Measurements from ENCODE around the gene BATF2. TPM values are rescaled to one million over a fixed set of nuclear protein-coding genes. Genes with fewer than 3 reads are reported as not detected.
A peak's percentile ranks its signal among the peaks of the same experiment; 100 is the strongest.
"Not testable (repeated sequence)": the region's sequence is repeated elsewhere in the genome, so short reads cannot be mapped to it uniquely, and the experiment has no call there.

BATF2 gene
- total and polyA plus RNA-seq, 5 donors, result 1.3 to 3.5 (median 1.6) TPM

GRCh38 chr11:65013888-65014725 is 17.3 kb upstream of the BATF2 start, which contains the start of gene ARL2:
ARL2 (plus strand) TSS chr11:65014160; CDS start chr11:65014208, 48 bp downstream.
- WGBS, result under 1% methylated on average over 96 of the region's 96 CpGs
- intact Hi-C loops (cut with DNase I), result loop anchor here in 3 of 4 donors (5.0 to 10.0 kb wide), 3 partner anchors 71 to 108 kb away; partner anchors contain the start of genes CDCA5 (in 1 of the 3), FAU (in 1 of the 3), MRPL49 (in 1 of the 3) and PPP2R5B (in 1 of the 3)
- Histone ChIP-seq H3K4me3 (ENCODE audit: low read length) (peak within 1 kb of the TSS; percentile 58), H3K4me1 (ENCODE audit: control insufficient read depth, insufficient read depth, low read length) (no peaks in the 10 kb centered on the region), H3K9me3 (ENCODE audit: control insufficient read depth, low read length) (no peaks in the 10 kb centered on the region), H3K27ac (ENCODE audit: low read length) (peak within 1 kb of the TSS; percentile 90), H3K27me3 (ENCODE audit: control insufficient read depth, insufficient read depth) (no peaks in the 10 kb centered on the region)
- DNase-seq, result peak; percentile 94 to 98 (median 98)
- ATAC-seq, result peak; percentile 93 to 95

GRCh38 chr11:65013130-65013887 is 16.5 kb upstream of the BATF2 start:
- H3K27ac ChIP-seq (ENCODE audit: low read length), result peak overlapping the region; percentile 90
- intact Hi-C loops (cut with DNase I), result loop anchor here in 3 of 4 donors (5.0 to 10.0 kb wide), 3 partner anchors 71 to 109 kb away; partner anchors contain the start of genes CDCA5 (in 1 of the 3), FAU (in 1 of the 3), MRPL49 (in 1 of the 3) and PPP2R5B (in 1 of the 3)
- 14% methylated on average over 22 of the region's 22 CpGs for WGBS
- DNase-seq, result peak; percentile 93 to 97 (median 97)
- H3K4me1 ChIP-seq (ENCODE audit: control insufficient read depth, insufficient read depth, low read length), result no peaks in the 10 kb centered on the region
- H3K27me3 ChIP-seq (ENCODE audit: control insufficient read depth, insufficient read depth), result no peaks in the 10 kb centered on the region
- peak; percentile 93 to 95 for ATAC-seq
- peak overlapping the region; percentile 58 for H3K4me3 ChIP-seq (ENCODE audit: low read length)
- H3K9me3 ChIP-seq (ENCODE audit: control insufficient read depth, low read length), result no peaks in the 10 kb centered on the region

- ATAC-seq, result no peak
- Histone ChIP-seq H3K27ac (ENCODE audit: low read length) (no peak overlapping the region), H3K9me3 (ENCODE audit: control insufficient read depth, low read length) (no peaks in the 10 kb centered on the region), H3K4me1 (ENCODE audit: control insufficient read depth, insufficient read depth, low read length) (no peaks in the 10 kb centered on the region), H3K27me3 (ENCODE audit: control insufficient read depth, insufficient read depth) (no peaks in the 10 kb centered on the region), H3K4me3 (ENCODE audit: low read length) (no peak overlapping the region)
- no peak for DNase-seq
- intact Hi-C loops (cut with DNase I), result no loop called here
- 80% methylated on average over 2 of the region's 2 CpGs for WGBS
These were observed 12.1 kb upstream of the BATF2 start for GRCh38 chr11:65008873-65009272.

GRCh38 chr11:65008016-65008415 is 11.2 kb upstream of the BATF2 start:
- no peaks in the 10 kb centered on the region for H3K27me3 ChIP-seq (ENCODE audit: control insufficient read depth, insufficient read depth)
- DNase-seq (peak in 1 of 3 donors; percentile 8), ATAC-seq (no peak)
- WGBS, result 62% methylated on average over 7 of the region's 7 CpGs
- no peaks in the 10 kb centered on the region for H3K9me3 ChIP-seq (ENCODE audit: control insufficient read depth, low read length)
- H3K27ac ChIP-seq (ENCODE audit: low read length), result no peak overlapping the region
- no peaks in the 10 kb centered on the region for H3K4me1 ChIP-seq (ENCODE audit: control insufficient read depth, insufficient read depth, low read length)
- intact Hi-C loops (cut with DNase I), result no loop called here
- H3K4me3 ChIP-seq (ENCODE audit: low read length), result no peak overlapping the region

- H3K27ac ChIP-seq (ENCODE audit: low read length); H3K4me3 ChIP-seq (ENCODE audit: low read length); ATAC-seq; H3K4me1 ChIP-seq (ENCODE audit: control insufficient read depth, insufficient read depth, low read length); intact Hi-C loops (cut with DNase I); DNase-seq; H3K9me3 ChIP-seq (ENCODE audit: control insufficient read depth, low read length); H3K27me3 ChIP-seq (ENCODE audit: control insufficient read depth, insufficient read depth): not testable (repeated sequence)
- WGBS, result 65% methylated on average over 3 of the region's 3 CpGs
These were observed 7.2 kb upstream of the BATF2 start for GRCh38 chr11:65003968-65004367.

- 62% methylated on average over 7 of the region's 7 CpGs for WGBS
- Histone ChIP-seq H3K4me1 (ENCODE audit: control insufficient read depth, insufficient read depth, low read length) (no peaks in the 10 kb centered on the region), H3K27me3 (ENCODE audit: control insufficient read depth, insufficient read depth) (no peaks in the 10 kb centered on the region), H3K27ac (ENCODE audit: low read length) (no peak overlapping the region), H3K9me3 (ENCODE audit: control insufficient read depth, low read length) (no peaks in the 10 kb centered on the region), H3K4me3 (ENCODE audit: low read length) (no peak overlapping the region)
- ATAC-seq (no peak), DNase-seq (no peak)
- intact Hi-C loops (cut with DNase I), result no loop called here
These were observed 6.5 kb upstream of the BATF2 start for GRCh38 chr11:65003282-65003681.

- intact Hi-C loops (cut with DNase I), result no loop called here
- DNase-seq, result no peak
- 69% methylated on average over 5 of the region's 5 CpGs for WGBS
- no peaks in the 10 kb centered on the region for H3K27me3 ChIP-seq (ENCODE audit: control insufficient read depth, insufficient read depth)
- no peak overlapping the region for H3K4me3 ChIP-seq (ENCODE audit: low read length)
- no peak overlapping the region for H3K27ac ChIP-seq (ENCODE audit: low read length)
- no peaks in the 10 kb centered on the region for H3K4me1 ChIP-seq (ENCODE audit: control insufficient read depth, insufficient read depth, low read length)
- no peaks in the 10 kb centered on the region for H3K9me3 ChIP-seq (ENCODE audit: control insufficient read depth, low read length)
- ATAC-seq, result no peak
These were observed 5.9 kb upstream of the BATF2 start for GRCh38 chr11:65002706-65003105.

GRCh38 chr11:64999478-64999877 is 2.7 kb upstream of the BATF2 start:
- no peaks in the 10 kb centered on the region for H3K9me3 ChIP-seq (ENCODE audit: control insufficient read depth, low read length)
- H3K4me3 ChIP-seq (ENCODE audit: low read length), result no peak overlapping the region
- H3K27ac ChIP-seq (ENCODE audit: low read length), result no peak overlapping the region
- intact Hi-C loops (cut with DNase I), result no loop called here
- no peaks in the 10 kb centered on the region for H3K27me3 ChIP-seq (ENCODE audit: control insufficient read depth, insufficient read depth)
- ATAC-seq, result no peak
- peaks cover 3% of the 10 kb centered on the region for H3K4me1 ChIP-seq (ENCODE audit: control insufficient read depth, insufficient read depth, low read length)
- 85% methylated on average over 1 of the region's 1 CpG for WGBS
- DNase-seq, result no peak

GRCh38 chr11:64998690-64999431 is 2.1 kb upstream of the BATF2 start:
- H3K9me3 ChIP-seq (ENCODE audit: control insufficient read depth, low read length), result no peaks in the 10 kb centered on the region
- DNase-seq (no peak), ATAC-seq (no peak)
- no peak overlapping the region for H3K27ac ChIP-seq (ENCODE audit: low read length)
- intact Hi-C loops (cut with DNase I), result no loop called here
- no peak overlapping the region for H3K4me3 ChIP-seq (ENCODE audit: low read length)
- WGBS, result 74% methylated on average over 9 of the region's 9 CpGs
- H3K27me3 ChIP-seq (ENCODE audit: control insufficient read depth, insufficient read depth), result no peaks in the 10 kb centered on the region
- peaks cover 3% of the 10 kb centered on the region for H3K4me1 ChIP-seq (ENCODE audit: control insufficient read depth, insufficient read depth, low read length)

GRCh38 chr11:64998141-64998540 is 1.4 kb upstream of the BATF2 start:
- Histone ChIP-seq H3K9me3 (ENCODE audit: control insufficient read depth, low read length) (no peaks in the 10 kb centered on the region), H3K27ac (ENCODE audit: low read length) (no peak overlapping the region), H3K4me1 (ENCODE audit: control insufficient read depth, insufficient read depth, low read length) (peaks cover 3% of the 10 kb centered on the region), H3K27me3 (ENCODE audit: control insufficient read depth, insufficient read depth) (no peaks in the 10 kb centered on the region), H3K4me3 (ENCODE audit: low read length) (no peak overlapping the region)
- DNase-seq (no peak), ATAC-seq (no peak)
- 86% methylated on average over 1 of the region's 1 CpG for WGBS
- intact Hi-C loops (cut with DNase I), result no loop called here

Measured in right cardiac atrium (tissue), 5 donors.